Spleen (tissue), 7 donors: ENCODE data around the gene MTG2.

ENCODE experiments used
- CTCF ChIP-seq, 11 experiments: fragments of 200-600 bp in 7 of 11; fragments of 450-650 bp in 4 of 11; sonication (generic) in 4 of 11; IDR thresholded peaks in 8 of 11; conservative IDR thresholded peaks in 3 of 11; 1 replicate in 7 of 11; 2 replicates in 4 of 11; pipeline versions ENCODE4 v1.4.0 to v1.8.0; 2016 to 2021; ENCODE audit warnings: antibody characterized with exemption in 11 of 11, inconsistent platforms in 4 of 11, mild to moderate bottlenecking in 1 of 11
- POLR2A ChIP-seq, 3 donors: fragments of 450-650 bp; IDR thresholded peaks; one replicate each; pipeline ENCODE4 v1.5.1; 2017; ENCODE audit warnings: antibody characterized with exemption in 3 of 3, mild to moderate bottlenecking in 1 of 3
- POLR2AphosphoS5 ChIP-seq, 3 donors: sonication (generic); formaldehyde crosslinking; IDR thresholded peaks; one replicate each; pipeline ENCODE4 v1.5.1; 2017; ENCODE audit warnings: antibody characterized with exemption in 3 of 3
- donor health status: DM: no; HTN: no; CAD: no; lungs with moderate emphysema.
- donor health status: DM: no; HTN: no; CAD: no.
- donor health status: DM: no; HTN: no; CAD: no.

- TF ChIP-seq POLR2A (IDR thresholded peaks at IDR 0.05) (no peak), CTCF (IDR thresholded peaks at IDR 0.05 in 8 of 11, conservative IDR thresholded peaks at IDR 0.05 in 3 of 11) (no peak), POLR2AphosphoS5 (IDR thresholded peaks at IDR 0.05) (peak; percentile 71 to 80 (median 73))
Observed at GRCh38 chr20:62201173-62202082, 18.6 kb downstream of the MTG2 start.
